GM10847 (cell line): ENCODE measurements around the gene HADH.

Experiments used
- POLR2A ChIP-seq: IDR thresholded peaks from 2 replicates; pipeline ENCODE4 v1.6.1; 2011; ENCODE audit not compliant: insufficient read length; ENCODE audit errors: extremely low read depth

HADH gene

DNA sequence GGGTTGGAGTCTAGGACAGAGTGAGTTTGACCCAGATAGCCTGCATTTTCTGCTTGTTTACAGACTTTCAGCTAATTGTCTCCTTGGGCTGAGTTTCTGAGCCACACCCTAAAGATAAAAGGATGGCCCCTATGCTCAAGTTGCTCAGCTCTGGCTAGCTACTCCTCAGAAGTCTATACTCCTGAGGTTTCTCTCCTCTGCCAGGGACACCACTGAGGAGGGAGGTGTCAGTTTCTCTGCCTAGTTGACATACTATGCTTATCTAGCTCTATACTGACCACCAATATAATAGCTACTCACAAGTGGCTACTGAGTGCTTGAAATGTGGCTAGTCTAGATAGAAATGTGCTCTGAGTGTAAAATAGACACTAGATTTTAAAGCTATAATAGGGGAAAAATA lies 23.6 kb downstream of the HADH start:
- TF ChIP-seq POLR2A = no peak

DNA sequence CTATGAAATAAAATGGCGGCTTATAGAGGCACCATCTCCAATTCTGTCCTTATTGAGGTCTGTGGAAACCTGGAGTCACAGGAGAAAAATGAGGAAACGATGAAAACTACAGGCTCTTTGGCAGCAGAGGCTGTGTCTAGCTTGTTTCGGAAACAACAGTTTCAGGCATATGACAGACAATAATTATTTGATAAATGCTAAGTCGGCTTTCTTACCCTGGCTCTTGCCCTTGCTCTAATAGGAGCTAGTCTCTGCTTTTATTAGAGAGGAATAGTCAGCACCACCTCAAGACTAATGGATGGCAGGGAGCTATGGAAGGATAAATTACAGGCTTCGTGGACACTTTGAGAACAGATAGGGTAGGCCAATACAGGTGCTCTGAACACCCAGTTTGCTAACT lies 24.3 kb downstream of the HADH start:
- TF ChIP-seq POLR2A = no peak

DNA sequence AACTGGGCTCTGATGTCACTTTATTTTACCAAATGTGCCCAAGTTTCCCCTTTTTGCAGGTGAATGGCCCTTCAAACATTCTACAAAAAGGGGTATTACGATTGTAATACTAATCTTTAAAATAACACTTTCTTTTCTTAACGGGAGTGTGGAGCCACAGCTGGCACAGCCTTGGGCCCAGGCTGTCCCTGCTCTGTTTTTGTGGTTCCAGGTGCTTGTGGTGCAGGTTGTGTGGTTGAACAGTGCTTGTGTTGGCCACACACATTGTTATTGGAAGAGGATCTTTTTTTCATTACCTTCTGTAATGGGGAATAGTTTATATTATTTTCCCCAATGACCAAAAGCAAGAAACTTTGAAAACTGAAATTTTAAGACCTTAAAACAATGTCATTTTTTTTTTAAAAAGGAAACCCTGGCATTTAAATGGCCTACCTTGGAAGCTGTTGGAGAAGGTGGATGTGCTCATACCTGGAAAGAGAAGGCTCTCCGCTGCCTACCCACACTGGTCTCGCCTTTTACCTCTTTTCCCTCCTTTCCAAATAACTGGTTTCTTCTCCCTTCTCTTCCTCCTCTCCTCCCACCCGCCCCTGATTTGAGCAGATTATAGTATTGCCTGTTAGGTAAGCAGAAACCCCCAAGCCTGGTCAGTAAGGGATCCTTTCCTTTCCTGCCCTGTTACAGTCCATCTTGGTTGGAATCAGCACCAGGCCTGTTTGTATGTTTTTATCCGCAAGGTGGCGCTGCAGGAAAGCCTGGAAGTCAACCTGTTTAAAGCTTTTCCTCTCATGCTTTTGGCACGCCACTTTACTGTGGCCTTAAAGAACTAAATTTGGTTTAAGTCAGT lies 28.6 kb downstream of the HADH start:
- no peak for TF ChIP-seq POLR2A

DNA sequence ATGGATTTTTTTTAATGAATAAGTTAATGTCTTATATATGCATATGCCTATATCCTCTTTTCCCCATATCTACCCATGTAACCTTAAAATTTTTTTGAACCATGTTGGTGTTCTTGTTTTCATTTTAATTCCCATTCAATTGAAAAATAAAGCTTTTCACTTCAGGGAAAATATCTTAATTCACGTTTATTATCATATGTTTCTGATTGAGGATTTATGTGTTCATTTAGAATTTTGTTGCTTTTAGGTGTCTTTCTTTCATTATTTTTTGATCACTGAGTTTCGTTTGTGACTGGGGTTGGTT lies 29.1 kb downstream of the HADH start:
- TF ChIP-seq POLR2A = no peak

DNA sequence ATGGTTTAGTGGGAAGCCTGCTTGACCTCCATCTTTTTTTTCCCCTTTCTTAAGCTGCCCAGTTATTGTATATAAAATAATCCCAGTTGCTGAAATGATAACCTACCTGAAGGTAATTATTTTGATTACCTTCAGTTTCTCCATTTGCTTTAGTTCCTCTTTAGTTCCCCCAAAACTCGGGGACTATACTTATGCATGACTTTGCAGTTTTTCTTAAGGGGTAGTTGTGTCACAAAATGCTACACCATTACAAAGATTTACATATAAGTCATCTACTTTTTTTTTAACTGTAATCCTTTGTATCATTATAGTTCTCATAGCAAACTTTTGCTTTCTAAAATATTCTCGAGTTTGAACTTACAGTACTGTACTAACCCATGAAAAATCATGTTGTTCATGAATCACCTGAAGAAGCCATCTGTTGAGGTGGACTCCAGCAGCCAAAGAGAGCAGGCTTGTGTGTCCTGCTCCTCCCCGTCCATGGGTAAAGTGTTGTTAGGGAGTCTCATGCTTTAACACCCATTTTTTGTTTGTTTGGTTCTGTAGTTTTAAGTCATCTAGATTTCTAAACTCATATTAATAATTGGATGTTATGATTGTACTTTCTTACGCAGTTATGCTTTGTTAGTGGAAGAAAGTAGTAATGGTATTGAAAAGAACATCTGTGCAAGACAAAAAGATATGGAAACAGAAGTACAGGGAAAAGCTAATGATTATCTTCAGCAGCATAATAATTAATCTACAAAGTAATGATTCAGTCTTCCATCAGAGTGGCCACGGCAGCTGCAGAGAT lies 34.6 kb downstream of the HADH start:
- no peak for TF ChIP-seq POLR2A

DNA sequence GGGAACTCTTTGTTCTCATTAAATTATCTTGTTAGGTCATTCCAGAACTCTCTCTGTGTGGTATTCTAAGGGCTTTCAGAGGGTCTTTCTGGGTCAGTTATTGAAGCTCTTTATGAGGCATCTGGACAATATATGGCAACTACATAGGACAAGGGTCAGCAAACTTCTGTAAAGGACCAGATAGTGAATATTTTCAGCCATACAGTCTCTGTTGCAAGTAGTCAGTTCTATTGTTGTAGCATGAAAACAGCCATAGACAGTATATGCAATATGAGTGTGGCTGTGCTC lies 35.1 kb downstream of the HADH start:
- TF ChIP-seq POLR2A = no peak

DNA sequence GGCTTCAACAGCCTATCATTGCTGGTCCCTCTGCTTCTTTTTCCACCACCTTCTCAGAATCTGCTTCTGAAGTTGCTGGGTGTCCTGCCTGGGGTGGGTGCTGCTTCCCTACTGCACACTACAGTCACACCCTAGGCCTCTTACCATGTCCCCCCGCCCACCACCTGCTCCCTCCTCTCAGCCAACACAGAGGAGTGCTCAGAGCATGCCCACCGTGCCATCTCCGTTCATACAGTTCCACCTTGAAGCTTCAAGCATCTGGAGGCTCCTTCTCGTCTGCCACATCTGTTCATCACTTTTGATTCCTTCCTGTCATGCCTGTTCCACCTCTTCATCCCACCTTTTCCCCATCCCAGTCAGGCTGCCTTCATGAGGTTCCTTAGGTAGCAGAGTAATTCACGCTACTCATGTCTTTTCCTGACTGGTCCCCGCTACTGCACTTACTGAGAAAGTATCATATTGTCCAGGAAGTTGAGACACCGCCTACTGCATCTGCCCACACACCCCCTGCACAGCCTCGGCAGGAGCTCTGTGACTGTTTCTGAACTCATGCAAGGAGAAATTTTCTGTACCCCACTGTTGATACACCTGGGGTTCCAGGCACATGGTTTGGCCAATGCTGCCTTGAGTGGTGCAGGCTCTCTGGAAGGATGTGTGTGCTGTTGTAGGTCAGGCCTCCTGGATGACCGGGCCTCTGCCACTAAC lies 39.5 kb downstream of the HADH start:
- TF ChIP-seq POLR2A = no peak

DNA sequence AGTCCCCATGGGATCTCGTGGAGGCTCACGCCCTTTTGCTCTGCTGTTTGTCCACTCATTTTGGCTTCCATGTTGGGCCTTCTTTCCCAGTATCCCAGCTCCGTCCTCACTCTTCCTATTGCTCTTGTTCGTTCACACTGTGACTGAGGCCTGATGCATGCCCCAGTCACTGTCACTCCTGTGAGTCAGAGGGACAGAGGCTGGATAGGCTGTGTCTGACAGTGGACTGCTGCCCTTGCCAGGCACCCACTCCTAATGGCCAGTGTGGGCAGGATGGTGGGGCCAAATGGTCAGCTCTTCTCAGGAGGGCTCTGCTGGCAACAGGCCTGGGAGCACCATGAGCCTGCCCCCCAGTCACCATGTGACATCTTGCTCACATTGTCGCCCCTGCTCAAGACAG lies 40.0 kb downstream of the HADH start:
- no peak for TF ChIP-seq POLR2A

DNA sequence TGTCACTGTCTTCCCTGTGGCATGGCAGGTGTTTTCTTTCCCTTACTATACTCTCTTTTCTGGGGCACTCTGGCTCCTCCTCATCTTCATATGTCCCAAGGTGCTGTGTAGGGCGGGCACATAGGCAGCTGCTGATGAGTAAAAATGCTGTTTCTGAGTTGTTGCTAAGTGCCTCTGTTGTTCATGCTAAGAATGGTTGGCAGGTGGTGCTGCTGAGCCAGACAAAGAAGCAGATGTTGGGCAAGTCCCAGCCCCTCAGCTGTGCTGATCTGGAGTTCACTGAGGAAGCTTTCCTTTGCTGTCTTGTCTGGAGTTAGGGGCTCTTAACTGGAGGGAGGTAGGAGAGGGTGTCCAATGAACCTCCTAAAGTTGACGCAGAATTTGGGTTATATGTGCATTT lies 40.6 kb downstream of the HADH start:
- TF ChIP-seq POLR2A = no peak

DNA sequence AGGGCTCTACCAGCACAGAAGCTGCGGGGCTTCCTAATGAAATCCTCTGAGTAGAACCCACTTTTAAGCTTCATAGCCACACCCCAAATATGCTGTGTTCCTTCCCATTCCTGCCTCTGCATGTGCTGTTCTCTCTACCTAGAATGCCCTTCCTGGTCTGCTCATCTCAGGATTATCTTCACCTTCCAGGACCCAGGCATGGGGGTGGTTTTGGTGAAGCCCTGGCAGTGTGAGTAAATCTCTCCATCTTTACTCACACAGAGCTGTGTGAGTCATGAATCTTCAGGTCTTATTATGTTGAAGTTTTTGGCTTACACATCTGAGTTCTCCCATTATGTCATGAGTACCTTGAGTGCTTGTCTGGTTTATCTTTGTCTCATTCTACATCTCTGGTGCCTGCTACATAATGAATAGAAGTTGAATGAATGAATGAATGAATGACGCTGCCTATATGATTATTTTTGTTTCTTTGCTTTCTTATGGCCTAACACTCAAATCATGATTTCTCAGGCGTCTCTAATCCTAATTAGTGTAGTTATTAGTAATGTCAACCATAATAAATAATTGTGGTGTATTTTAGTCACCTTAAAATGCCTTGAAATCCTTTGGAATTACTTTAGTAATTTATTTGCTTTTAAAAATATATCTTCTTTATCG lies 41.9 kb downstream of the HADH start:
- no peak for TF ChIP-seq POLR2A

DNA sequence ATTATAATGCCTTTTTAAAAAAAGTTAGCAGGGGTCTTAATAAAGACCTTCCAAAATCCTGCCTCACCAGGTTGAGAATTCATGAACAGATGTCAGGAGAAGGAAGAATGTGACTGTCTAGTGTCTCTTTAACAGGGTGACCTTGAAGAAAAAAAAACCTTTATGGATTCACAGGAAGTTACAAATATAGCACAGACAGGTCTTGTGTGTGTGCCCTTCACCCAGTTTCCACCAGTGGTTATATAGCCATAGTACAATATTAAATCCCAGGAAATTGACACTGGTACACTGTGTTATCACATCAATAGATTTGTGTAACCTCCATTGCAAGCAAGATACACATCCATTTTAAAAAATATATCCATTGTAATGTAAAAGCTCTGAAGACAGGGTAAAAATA lies 43.7 kb downstream of the HADH start:
- TF ChIP-seq POLR2A = no peak

DNA sequence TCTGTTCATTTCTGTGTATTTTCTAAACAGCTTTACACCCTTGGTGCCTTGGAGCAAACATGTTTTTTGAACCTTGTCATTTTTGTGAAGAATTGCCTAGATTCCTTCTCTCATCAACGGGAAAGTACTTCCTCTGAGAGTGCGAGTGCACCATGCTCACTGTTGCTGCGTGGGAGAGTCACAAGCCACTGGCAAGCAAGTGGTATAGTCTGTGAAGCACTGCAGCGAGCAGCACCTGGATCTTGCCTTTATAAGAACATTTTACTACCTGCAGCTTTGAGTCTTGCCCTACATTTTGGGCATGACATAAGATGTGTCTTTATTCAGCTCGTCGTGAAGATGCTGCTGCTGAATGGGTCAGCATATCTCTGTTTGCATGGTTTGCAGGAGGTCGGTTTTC lies 44.9 kb downstream of the HADH start:
- TF ChIP-seq POLR2A = no peak

DNA sequence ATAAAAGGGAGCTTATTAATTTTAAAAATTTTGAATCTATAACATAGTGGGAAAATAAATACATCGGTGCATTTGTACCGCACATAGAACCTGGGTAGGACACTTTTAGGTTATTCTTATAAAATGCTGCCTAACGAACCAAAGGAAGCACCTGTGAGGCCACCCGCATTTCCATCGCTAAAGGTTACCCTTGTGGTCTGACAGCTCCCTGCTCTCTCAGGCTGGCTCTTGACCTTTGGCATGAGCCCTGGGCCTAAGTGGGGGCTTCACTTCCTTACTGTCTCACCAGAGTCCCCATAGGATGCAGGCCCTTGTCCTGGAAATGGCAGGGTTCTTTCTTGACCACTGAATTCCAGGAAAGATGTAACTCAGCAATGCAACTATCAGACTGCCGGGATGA lies 46.0 kb downstream of the HADH start:
- no peak for TF ChIP-seq POLR2A

DNA sequence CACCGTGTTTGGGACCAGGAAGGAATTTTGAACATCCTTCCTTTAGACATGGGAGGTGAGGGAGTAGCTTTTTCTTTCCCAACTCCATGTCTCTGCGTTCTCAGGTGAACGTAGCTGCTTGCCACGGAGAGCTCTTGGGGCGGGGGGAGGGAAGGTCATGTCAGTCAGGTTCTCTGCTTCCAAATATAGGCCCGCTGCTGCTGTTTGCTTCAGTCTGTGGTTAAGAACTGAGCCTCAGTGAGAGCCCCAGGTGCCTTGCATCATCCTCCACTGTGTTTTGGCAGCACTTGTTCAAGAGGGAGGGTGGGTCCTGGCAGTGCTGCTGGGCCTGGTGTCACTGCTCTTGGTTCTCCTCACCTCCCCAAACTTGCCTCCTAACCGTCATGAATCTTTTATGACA lies 46.5 kb downstream of the HADH start:
- no peak for TF ChIP-seq POLR2A

DNA sequence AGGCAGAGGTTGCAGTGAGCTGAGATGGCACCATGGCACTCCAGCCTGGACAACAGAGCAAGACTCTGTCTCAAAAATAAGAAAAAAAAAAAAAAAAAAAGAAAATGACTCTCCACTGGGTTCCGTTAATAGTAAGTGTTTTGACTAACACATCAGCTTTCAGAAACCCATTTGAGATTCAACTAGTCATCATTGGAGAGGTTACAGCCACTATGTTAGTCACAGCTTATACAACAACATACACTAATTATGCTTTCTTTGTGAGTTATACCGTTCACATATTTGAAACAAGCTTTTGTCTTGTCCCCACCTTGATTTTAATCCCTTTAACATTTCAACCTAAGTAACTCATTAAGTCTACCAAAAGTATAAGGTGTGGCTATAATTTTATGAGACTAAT lies 48.2 kb downstream of the HADH start:
- TF ChIP-seq POLR2A = no peak

DNA sequence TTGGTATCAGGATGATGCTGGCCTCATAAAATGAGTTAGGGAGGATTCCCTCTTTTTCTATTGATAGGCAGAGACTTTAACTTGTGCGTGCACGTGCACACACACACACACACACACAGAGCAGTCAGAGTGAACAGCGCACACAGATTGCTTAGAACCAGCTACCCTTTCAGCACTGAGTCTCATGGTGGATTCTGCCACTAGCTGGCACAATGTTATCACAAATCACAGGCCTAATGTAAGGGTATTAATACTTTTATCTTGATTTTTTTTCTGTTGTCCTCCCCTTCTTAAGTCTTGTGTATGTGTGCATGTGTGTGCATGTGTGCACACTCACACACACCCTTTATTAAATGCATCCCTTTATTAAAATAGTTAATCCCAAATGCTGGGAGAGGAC lies 53.2 kb downstream of the HADH start:
- no peak for TF ChIP-seq POLR2A
